ENCODE data around the gene GPR148.

The GPR148 gene

DNA sequence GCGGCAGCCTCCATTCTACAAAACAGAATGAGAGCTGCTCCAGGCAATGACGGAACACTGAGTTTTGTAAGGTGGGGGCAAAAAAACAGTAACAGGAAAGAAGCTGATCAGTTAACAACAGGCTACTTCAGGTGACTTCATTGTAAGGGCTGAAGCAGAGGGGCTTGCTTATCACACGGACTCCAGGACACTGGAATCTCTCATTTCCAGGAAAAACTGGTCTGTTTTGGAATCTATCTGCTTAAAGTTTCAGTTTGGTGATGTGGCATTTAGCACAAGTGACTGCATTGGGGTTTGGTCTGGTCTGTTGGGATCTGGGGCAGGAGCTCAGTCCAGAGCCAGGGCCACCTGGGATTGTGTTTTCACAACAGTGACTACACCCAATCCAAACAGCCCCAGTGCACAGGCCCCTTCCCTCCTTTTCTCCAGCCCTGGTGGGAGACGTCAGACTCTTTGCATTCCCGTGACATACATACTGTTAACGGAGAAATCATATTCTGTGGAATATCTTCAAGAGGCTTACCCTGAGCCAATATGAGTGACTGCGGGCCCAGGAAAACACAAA, 40.6 kb downstream of the GPR148 start:
- DNase-seq (ENCODE audit: low read depth in 2 of 2), result no peak

DNA sequence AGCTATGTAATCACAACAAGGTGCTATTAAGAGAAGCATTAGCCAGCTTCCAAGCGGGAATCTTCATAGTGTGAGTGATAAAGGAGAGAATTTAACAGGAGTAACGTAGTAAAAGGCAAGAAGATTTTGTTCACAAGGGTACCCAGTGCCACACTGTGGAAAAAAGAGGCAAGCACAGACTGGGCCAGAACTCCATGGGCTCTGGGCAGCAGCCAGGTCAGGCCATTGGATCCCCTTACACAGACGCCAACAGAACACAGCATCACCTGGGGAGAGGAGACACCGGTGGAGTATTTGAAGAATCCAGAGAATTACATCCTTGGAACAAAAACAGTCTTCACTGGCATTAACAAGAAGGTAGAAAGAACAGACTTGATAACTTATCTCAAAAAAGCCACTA, 47.7 kb downstream of the GPR148 start:
- no peak for DNase-seq (ENCODE audit: low read depth in 2 of 2)

DNA sequence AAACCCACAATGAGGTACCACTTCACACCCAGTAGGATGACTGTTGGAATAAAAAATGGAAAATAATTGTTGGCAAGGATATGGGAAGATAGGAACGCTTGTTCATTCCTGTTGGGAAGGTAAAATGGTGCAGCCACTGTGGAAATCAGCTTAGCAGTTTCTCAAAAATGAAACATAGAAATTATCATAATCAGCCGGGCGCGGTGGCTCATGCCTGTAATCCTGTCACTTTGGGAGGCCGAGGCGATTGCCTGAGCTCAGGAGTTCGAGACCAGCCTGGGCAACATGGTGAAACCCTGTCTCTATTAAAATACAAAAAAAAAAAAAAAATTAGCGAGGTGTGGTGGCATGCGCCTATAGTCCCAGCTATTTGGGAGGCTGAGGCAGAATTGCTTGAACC, 49.9 kb downstream of the GPR148 start:
- DNase-seq (ENCODE audit: low read depth in 2 of 2), result no peak

Data from stimulated activated CD4-positive, alpha-beta T cell treated with anti-CD3 and anti-CD28 coated beads, Interleukin-12 subunit alpha, Interleukin-12 subunit beta, amount 100 ng/mL, for 24 hours (primary cell).